Measurements from ENCODE around the gene SLC25A25.

DNA sequence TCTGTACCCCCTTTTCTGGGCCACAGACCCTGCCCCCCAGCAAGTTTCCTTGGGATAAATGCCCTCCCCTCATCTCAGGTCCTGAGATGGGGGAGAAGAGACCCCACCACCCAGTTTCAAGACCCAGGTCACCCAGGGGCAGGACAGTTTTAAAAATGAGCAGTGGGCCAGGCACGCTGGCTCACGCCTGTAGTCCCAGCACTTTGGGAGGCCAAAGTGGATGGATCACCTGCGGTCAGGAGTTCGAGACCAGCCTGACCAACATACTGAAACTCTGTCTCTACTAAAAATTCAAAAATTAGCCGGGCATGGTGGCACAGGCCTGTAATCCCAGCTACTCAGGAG lies 53.4 kb downstream of the SLC25A25 start:
- TF ChIP-seq EZH2 (IDR thresholded peaks at IDR 0.05): no peak
- TF ChIP-seq POLR2AphosphoS5 (IDR thresholded peaks at IDR 0.05; ENCODE audit: borderline replicate concordance, low read depth, low read length): no peak
